IPS-15b (cell line): ENCODE results near the gene PADI6.
"Not testable (repeated sequence)": the region's sequence is repeated elsewhere in the genome, so short reads cannot be mapped to it uniquely, and the experiment has no call there.

Source experiments
- H3K27me3 ChIP-seq: one replicate; pipeline ENCODE4 v1.6.1; 2013; ENCODE audit warnings: low read length; ENCODE audit not compliant: control insufficient read depth, insufficient read depth
- H3K36me3 ChIP-seq: one replicate; pipeline ENCODE4 v1.6.1; 2013; ENCODE audit warnings: low read length; ENCODE audit not compliant: control insufficient read depth, insufficient read depth
- H3K4me1 ChIP-seq: one replicate; pipeline ENCODE4 v1.6.1; 2013; ENCODE audit warnings: mild to moderate bottlenecking, low read length; ENCODE audit not compliant: control insufficient read depth, insufficient read depth
- H3K4me3 ChIP-seq: one replicate; pipeline ENCODE4 v1.5.1; 2013; ENCODE audit warnings: low read depth, low read length
- H3K9ac ChIP-seq: one replicate; pipeline ENCODE4 v1.6.1; 2013; ENCODE audit warnings: low read depth, mild to moderate bottlenecking, low read length
- H3K9me3 ChIP-seq: one replicate; pipeline ENCODE4 v1.6.1; 2013; ENCODE audit warnings: mild to moderate bottlenecking, low read length; ENCODE audit not compliant: control insufficient read depth, insufficient read depth

The PADI6 gene

DNA sequence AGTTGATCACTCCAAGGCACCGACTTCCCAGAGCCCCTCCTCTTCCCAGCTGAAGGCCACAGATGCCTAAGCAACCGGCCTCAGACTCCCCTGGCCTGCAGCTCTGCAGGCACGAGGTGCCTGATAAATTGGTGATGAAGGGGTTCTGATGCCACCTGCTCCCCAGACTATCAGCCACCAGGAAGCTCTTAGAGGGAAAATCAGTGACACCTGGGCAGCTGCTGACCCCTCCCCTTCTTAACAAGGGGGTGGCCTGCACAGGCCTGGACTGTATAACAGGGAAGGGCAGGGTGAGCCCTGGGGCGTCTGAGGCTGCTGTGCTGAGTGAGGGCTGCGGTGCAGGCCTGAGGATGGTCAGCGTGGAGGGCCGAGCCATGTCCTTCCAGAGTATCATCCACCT lies at the start of gene PADI6:
Gene PADI6 (plus strand): TSS at position 301 of the 400 bp plus-strand sequence. CDS start 50 bp downstream, at position 351.
- Histone ChIP-seq H3K9ac (no peak within 1 kb of the TSS), H3K27me3 (no peaks in the 10 kb centered on the region), H3K4me1 (peaks cover 9% of the 10 kb centered on the region), H3K36me3 (no peaks in the 10 kb centered on the region), H3K9me3 (no peaks in the 10 kb centered on the region), H3K4me3 (no peak within 1 kb of the TSS)

DNA sequence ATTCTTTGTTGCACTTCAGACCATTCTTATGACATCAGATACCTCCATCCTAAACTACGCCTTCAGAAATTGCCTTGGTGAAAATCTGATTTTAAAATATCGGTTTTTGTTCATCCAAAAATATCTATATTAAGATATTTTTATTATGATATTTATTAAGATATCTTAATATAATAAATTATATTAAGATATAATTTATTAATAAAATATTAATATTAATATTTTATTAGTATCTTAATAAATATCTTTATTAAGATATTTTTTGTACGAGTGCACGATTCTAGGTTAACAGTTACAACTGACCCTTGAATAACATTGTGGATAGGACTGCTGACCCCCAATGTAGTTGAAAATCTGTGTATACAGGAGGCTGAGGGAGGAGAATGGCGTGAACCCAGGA lies 43.1 kb upstream of the PADI6 start:
- H3K4me3 ChIP-seq = no peak overlapping the region
- H3K4me1 ChIP-seq = no peaks in the 10 kb centered on the region
- no peaks in the 10 kb centered on the region for H3K27me3 ChIP-seq
- H3K9me3 ChIP-seq = no peaks in the 10 kb centered on the region
- H3K36me3 ChIP-seq = no peaks in the 10 kb centered on the region
- no peak overlapping the region for H3K9ac ChIP-seq

DNA sequence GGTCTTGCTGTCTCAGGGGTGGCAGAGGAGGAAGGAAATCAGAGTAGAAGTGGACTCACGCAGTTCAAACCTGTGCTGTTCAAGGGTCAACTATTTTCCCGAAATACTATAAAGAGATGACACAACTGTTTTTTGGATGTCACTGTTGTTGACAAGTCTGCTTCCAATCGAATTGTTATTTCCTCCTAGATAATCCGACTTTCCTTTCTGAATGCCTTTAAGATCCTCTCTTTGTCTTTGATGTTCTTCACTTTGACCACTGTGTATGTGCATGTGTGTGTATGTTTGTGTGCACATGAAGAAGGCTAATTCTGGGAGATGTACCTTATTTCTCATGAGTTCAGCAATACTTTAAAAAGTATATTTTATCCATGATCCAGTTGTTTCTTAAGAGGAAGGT lies 42.4 kb upstream of the PADI6 start:
- Histone ChIP-seq H3K9ac (no peak overlapping the region), H3K4me1 (no peaks in the 10 kb centered on the region), H3K4me3 (no peak overlapping the region), H3K27me3 (no peaks in the 10 kb centered on the region), H3K9me3 (no peaks in the 10 kb centered on the region), H3K36me3 (no peaks in the 10 kb centered on the region)

DNA sequence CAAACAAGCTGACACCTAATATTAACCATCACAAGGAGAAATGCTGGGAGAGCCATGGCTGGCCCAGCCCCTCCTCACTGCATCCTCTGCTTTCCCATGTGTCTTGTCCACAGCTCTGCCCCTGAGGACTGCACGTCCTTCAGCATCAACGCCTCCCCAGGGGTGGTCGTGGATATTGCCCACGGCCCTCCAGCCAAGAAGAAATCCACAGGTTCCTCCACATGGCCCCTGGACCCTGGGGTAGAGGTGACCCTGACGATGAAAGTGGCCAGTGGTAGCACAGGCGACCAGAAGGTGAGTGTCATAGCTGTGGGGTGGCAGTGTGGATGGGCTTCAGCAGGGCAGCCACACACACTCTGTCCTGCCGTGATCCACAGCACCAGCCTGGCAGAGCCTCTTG lies 41.1 kb upstream of the PADI6 start:
- Histone ChIP-seq H3K4me1 (no peaks in the 10 kb centered on the region), H3K4me3 (no peak overlapping the region), H3K9me3 (no peaks in the 10 kb centered on the region), H3K9ac (no peak overlapping the region), H3K27me3 (no peaks in the 10 kb centered on the region), H3K36me3 (no peaks in the 10 kb centered on the region)

DNA sequence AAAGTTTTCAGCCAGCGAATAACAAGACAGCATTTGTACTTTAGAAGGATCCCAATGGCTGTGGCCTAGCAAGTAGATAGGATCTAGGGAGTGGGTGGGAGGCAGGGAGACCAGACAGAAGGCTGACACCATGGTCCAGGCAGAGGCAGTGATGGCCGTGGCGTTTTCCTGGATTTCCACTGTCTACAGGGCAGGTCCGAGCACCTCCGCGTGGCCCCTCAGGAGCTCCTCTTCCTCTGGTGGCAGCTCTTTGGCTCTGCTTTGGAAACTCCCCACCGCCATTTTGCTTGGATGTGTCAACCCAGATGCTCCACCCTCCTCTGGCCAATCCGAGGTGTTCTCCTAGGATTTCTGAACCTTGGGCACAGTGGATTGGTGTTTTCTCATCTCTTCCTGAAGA lies 38.9 kb upstream of the PADI6 start:
- Histone ChIP-seq H3K9ac (no peak overlapping the region), H3K36me3 (no peaks in the 10 kb centered on the region), H3K4me1 (no peaks in the 10 kb centered on the region), H3K27me3 (no peaks in the 10 kb centered on the region), H3K4me3 (no peak overlapping the region), H3K9me3 (no peaks in the 10 kb centered on the region)

DNA sequence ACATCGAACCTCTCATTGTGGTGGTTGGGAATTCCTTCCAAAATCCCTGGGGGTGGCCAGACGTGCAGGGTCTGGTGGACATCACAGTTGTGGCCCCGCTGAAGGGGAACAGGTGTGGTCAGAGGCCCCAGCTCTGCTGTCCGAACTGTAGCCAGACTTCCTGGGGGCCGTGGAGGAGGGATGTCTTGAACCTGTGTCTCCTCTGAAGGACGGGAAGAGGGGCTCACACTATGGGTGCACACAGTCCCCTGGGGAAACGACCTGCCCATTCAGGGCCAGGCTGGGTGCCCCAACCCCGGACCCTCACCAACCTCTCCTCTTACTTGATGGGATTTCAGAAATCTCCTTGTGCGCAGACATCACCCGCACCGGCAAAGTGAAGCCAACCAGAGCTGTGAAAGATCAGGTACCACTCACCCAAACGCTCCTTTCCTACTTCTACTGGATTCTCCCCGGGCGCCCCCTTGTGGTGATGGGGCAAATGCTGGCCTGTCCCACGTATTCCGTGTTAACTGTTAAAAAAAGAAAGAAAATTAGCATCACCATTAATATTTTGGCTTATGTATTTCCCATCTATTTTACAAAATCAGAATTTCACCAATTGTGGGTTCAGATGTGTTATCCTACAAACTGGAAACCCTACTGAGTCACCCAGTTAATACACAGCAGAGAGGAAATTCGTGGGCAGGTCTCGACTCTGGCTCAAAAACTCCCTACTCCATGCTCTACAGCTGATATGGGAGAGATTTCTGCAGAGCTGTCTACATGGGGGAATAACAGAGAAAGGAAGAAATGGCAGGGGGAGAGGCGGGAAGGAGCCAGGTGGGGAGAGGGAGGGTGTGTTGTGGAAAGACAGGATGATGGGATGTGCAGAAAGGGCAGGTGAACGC lies 35.9 kb upstream of the PADI6 start:
- H3K27me3 ChIP-seq = no peaks in the 10 kb centered on the region

DNA sequence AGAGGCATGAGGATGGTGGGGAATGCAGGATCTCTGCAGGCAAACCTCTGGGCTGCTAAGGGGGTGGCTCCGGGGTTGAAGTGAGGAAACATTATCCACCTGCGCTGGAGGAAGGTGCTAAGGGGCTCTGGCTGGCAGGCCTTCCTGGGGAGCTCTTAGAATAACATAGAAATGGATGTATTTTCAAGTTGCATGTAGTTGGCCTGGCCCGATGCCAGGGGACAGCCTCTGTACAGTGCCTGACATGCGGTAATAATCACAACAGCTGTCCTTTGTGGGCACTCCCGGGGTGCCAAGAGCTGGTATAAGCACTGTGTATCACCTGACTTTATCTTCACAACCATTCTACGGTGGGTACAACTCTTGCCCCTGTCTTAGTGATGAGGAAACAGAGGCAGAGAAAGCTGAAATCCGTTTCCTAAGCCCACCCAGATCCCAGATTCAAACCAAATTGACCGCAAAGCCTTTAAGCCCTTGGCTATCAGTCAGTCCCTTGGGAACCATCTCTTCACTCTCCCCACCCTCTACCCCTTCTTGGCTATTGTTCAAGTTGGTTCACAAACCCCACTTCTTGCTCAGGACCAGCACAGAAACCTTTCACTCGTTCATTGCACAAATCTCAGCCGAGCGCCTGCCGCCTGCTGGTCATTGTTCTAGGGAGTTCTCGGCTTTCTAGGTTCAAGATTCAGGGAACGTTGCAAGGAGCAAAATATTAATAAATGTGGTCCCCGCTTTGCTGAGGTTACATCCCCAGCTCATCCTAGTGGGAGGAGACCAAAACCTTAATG lies 33.1 kb upstream of the PADI6 start:
- no peaks in the 10 kb centered on the region for H3K27me3 ChIP-seq
- H3K36me3 ChIP-seq = no peaks in the 10 kb centered on the region
- no peaks in the 10 kb centered on the region for H3K4me1 ChIP-seq
- H3K9ac ChIP-seq = no peak overlapping the region
- H3K9me3 ChIP-seq = no peaks in the 10 kb centered on the region
- no peak overlapping the region for H3K4me3 ChIP-seq

More for the DNA sequence above, 35.9 kb upstream of the PADI6 start:
- Histone ChIP-seq H3K9me3 (no peaks in the 10 kb centered on the region), H3K4me1 (no peaks in the 10 kb centered on the region), H3K4me3 (no peak overlapping the region), H3K9ac (no peak overlapping the region), H3K36me3 (no peaks in the 10 kb centered on the region)

DNA sequence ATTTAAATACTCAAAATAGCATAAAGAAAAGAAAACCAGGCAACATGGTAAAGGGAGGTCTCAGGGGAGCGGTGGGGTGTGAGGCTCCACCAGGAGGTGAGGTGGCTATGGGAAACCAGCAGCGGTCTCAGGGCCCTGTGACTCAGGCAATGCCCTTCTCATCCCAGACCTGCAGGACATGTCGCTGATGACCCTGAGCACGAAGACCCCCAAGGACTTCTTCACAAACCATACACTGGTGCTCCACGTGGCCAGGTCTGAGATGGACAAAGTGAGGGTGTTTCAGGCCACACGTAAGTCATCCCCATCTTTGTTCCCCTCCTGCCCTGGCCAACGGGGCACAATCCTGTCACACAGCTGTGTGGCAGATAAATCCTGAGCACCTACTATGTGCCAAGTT lies 32.5 kb upstream of the PADI6 start:
- no peak overlapping the region for H3K9ac ChIP-seq
- no peaks in the 10 kb centered on the region for H3K36me3 ChIP-seq

DNA sequence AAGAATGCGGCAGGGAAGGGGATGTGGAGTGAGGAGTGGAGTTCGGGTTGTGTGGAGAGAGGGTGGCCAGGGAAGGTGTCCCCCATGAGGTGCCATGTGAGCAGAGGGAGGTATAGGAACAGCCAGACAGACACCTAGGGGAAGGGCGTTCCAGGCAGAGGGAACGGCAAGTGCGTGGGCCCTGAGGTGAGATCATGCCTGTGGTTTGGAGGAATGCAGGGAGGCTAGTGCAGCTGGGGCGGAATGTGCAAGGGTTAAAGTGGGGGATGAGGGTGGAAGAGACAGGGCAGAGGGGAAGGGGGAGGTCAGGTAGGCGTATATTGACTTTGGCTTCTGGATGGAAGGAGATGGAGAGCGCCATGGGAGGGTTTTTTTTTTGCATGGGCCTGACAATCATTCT lies 31.6 kb upstream of the PADI6 start:
- no peaks in the 10 kb centered on the region for H3K4me1 ChIP-seq
- H3K36me3 ChIP-seq = no peaks in the 10 kb centered on the region
- H3K9me3 ChIP-seq = no peaks in the 10 kb centered on the region
- H3K27me3 ChIP-seq = no peaks in the 10 kb centered on the region
- no peak overlapping the region for H3K9ac ChIP-seq
- no peak overlapping the region for H3K4me3 ChIP-seq

More for the DNA sequence above, 32.5 kb upstream of the PADI6 start:
- H3K4me1 ChIP-seq = no peaks in the 10 kb centered on the region
- no peak overlapping the region for H3K4me3 ChIP-seq
- no peaks in the 10 kb centered on the region for H3K27me3 ChIP-seq
- H3K9me3 ChIP-seq = no peaks in the 10 kb centered on the region

DNA sequence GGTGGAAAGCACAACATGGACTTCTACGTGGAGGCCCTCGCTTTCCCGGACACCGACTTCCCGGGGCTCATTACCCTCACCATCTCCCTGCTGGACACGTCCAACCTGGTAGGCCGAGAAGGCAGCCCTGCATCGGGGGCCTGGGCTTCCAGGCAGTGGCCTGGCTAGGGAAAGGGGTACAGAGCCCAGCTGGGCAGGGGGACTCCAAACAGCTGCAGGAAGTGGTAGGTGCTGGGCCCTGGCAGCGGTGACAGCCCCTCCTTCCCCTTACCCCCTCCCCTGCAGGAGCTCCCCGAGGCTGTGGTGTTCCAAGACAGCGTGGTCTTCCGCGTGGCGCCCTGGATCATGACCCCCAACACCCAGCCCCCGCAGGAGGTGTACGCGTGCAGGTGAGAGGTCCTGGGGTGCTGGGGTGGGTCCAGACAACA lies 30.0 kb upstream of the PADI6 start:
- no peaks in the 10 kb centered on the region for H3K4me1 ChIP-seq
- H3K9me3 ChIP-seq = no peaks in the 10 kb centered on the region
- H3K27me3 ChIP-seq = no peaks in the 10 kb centered on the region
- H3K36me3 ChIP-seq = no peaks in the 10 kb centered on the region
- no peak overlapping the region for H3K4me3 ChIP-seq
- H3K9ac ChIP-seq = no peak overlapping the region

DNA sequence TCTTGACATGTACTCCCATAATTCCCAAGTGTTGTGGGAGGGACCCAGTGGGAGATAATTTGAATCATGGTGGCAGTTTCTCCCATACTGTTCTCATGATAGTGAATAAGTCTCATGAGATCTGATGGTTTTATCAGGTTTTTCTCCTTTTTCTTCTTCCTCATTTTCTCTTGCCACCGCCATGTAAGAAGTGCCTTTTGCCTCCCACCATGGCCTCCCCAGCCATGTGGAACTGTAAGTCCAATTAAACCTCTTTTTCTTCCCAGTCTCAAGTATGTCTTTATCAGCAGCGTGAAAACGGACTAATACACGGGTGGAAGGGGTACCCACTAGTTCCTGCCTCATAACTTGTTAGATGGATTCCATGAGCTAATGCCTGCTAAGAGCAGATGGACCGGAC lies 26.5 kb upstream of the PADI6 start:
- not testable (repeated sequence) for H3K36me3 ChIP-seq, H3K9ac ChIP-seq, H3K4me3 ChIP-seq, H3K4me1 ChIP-seq, H3K9me3 ChIP-seq, H3K27me3 ChIP-seq
